Large intestine (tissue), 3 donors: Measurements from ENCODE around the gene C10orf90. TPM values are rescaled to one million over a fixed set of nuclear protein-coding genes. Genes with fewer than 3 reads are reported as not detected.

Experiments used
- DNase-seq, 2 donors: peaks; one replicate each; pipeline versions ENCODE4 v3.0.0 to v3.0.0-alpha.2; 2013
- H3K27ac ChIP-seq: one replicate; pipeline ENCODE4 v1.5.1; 2013; ENCODE audit warnings: low read length
- H3K27me3 ChIP-seq: 2 replicates; pipeline ENCODE4 v1.6.1; 2013; ENCODE audit warnings: low read length; ENCODE audit not compliant: control insufficient read depth, insufficient read depth
- H3K36me3 ChIP-seq: 2 replicates; pipeline ENCODE4 v1.6.1; 2013; ENCODE audit warnings: low read length; ENCODE audit not compliant: control insufficient read depth, insufficient read depth
- H3K4me1 ChIP-seq: one replicate; pipeline ENCODE4 v1.6.1; 2013; ENCODE audit warnings: low read length; ENCODE audit not compliant: control insufficient read depth, insufficient read depth
- H3K4me3 ChIP-seq: one replicate; pipeline ENCODE4 v1.5.1; 2013; ENCODE audit warnings: low read length
- H3K9me3 ChIP-seq: one replicate; pipeline ENCODE4 v1.6.1; 2013; ENCODE audit warnings: mild to moderate bottlenecking, low read depth, low read length, moderate library complexity; ENCODE audit not compliant: control insufficient read depth
- WGBS: methylation state at CpG from one replicate; pipeline ENCODE4 v1.1.5; 2013; ENCODE audit warnings: low lambda C conversion rate; ENCODE audit not compliant: insufficient coverage; 5-methylcytosine and 5-hydroxymethylcytosine counted together
- polyA plus RNA-seq: library from polyadenylated mRNA; unstranded; fragments of 120-200 nt; gene quantifications from one replicate; pipeline ENCODE4 v1.2.1, GENCODE V29; 2013

C10orf90 gene
- polyA plus RNA-seq, 1 donor, result not detected

DNA sequence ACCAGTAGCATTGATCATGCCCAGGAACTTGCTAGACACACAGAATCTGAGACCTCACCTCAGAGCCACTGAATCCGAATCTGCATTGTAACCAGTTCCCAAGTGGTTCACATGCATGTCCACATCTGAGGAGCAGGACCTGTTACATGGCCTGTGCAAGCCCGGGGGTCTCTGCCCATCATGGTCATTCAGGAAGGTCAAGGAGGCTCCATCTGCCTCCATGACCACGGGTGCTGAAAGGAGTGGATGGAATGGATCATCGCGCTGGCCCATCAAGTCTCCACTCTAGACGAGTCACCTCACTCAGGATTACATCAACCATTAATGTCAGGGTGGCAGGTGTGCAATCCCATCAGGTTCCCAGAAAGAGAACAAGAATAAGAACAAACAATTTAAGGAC, 196.5 kb downstream of the C10orf90 start:
- WGBS, result no CpG with 5 or more reads among the region's 6 CpGs
- no peaks in the 10 kb centered on the region for H3K4me1 ChIP-seq
- DNase-seq, result no peak
- H3K36me3 ChIP-seq, result no peaks in the 10 kb centered on the region
- no peak overlapping the region for H3K4me3 ChIP-seq
- no peaks in the 10 kb centered on the region for H3K27me3 ChIP-seq
- H3K27ac ChIP-seq, result no peak overlapping the region
- H3K9me3 ChIP-seq, result no peaks in the 10 kb centered on the region

DNA sequence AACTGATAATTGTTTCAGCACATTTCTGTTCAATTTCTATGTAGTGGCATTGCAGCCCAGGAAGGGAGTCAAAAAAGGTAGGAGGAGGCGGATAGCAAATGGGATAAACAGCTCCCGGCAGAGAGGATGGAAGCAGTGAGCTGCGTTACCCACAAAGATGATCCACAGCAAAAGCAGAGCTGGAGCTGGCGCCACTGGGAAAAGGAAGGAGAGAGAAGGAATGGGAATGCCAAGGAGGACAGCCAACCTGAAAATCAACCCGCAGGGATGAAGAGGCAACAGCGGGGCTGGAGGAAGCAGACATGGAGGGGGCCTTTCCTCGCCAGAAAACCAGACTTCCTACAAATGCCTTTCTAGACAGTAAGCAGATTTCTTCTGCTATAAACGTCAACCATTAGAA, 199.5 kb downstream of the C10orf90 start:
- Histone ChIP-seq H3K27ac (no peak overlapping the region), H3K4me3 (no peak overlapping the region), H3K9me3 (no peaks in the 10 kb centered on the region), H3K36me3 (no peaks in the 10 kb centered on the region), H3K4me1 (no peaks in the 10 kb centered on the region), H3K27me3 (no peaks in the 10 kb centered on the region)
- DNase-seq, result no peak
- WGBS, result 66% methylated on average over 3 of the region's 8 CpGs

DNA sequence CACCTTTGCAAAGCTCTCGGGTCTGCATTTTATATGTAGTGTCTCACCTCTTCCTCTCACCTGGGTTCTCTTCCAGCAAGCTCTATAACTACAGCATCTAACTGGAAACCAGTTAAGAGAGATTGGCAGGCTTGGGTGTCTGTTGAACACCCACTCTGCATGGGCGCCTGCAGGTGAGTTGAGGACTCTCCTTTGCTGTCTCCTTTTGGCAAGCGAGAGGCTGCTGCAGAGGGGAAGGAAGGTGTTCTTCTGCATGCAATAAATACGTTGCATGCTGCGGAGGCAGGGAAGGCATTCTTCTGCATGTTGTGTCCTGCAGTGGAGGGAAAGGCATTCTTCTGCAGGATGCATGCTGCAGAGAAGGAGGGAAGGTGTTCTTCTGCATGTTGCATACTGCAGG, 200.8 kb downstream of the C10orf90 start:
- no peak overlapping the region for H3K4me3 ChIP-seq
- DNase-seq, result no peak
- H3K4me1 ChIP-seq, result no peaks in the 10 kb centered on the region
- no peaks in the 10 kb centered on the region for H3K27me3 ChIP-seq
- H3K36me3 ChIP-seq, result no peaks in the 10 kb centered on the region
- H3K9me3 ChIP-seq, result no peaks in the 10 kb centered on the region
- 80% methylated on average over 1 of the region's 5 CpGs for WGBS
- H3K27ac ChIP-seq, result no peak overlapping the region

DNA sequence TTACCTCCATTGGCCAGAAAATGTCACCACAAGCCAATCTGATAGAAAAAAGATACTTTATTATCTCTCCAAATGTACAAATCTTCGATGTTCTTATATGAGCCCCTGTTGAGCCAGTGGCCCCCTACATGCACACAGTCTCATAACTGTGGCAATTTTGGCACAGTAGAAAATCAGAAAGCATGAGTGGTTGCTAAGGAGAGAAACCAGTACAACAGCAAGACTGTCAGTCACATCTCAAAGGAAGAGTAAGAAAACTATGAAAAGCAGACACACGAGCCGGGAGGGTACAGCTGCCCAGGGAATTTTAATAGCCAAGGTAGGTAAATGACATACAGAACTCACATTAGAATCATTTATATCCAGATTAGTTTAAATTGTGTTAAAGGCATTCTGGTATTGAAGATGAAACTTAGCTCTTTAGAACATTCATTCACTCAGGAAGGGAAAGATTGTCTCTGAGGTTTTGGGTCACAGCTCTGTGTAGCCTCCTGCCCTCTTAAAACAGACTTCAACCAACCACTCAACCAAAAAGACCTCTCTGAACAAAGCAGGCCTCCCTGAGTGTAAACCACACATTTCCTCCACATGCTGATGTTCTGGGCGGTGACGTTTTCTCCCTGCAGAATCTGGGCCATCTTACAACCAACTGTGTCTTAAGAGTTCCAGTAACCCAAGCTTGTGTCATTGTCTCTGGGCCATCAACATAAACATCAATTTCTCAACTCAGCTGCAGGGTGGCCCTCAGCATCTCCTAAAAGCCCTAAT, 201.4 kb downstream of the C10orf90 start:
- no CpG with 5 or more reads among the region's 5 CpGs for WGBS
- H3K36me3 ChIP-seq, result no peaks in the 10 kb centered on the region

DNA sequence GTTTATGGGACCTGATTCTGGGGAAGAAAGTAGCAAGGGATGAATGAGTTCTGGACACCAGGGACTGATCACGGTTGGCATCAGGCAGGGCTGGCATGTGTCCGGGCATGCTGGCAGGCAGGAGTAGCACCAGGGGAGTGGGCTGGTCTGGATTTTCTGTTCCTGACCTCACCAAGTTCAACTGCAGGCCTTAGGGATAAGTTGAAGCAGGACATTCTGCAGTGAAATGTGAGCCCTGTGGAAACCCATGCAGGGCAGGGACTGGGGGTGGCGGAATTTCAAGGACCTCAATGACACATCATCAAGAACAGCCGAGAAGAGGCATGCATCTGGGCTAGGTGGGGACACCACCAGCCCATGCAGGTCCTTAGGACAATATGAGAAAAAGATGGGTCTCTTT, 202.0 kb downstream of the C10orf90 start:
- H3K9me3 ChIP-seq, result no peaks in the 10 kb centered on the region
- no CpG with 5 or more reads among the region's 4 CpGs for WGBS
- DNase-seq, result no peak

More for the DNA sequence above, 201.4 kb downstream of the C10orf90 start:
- H3K4me3 ChIP-seq, result no peak overlapping the region
- H3K27ac ChIP-seq, result no peak overlapping the region
- H3K9me3 ChIP-seq, result no peaks in the 10 kb centered on the region
- no peaks in the 10 kb centered on the region for H3K27me3 ChIP-seq
- DNase-seq, result no peak
- no peaks in the 10 kb centered on the region for H3K4me1 ChIP-seq

DNA sequence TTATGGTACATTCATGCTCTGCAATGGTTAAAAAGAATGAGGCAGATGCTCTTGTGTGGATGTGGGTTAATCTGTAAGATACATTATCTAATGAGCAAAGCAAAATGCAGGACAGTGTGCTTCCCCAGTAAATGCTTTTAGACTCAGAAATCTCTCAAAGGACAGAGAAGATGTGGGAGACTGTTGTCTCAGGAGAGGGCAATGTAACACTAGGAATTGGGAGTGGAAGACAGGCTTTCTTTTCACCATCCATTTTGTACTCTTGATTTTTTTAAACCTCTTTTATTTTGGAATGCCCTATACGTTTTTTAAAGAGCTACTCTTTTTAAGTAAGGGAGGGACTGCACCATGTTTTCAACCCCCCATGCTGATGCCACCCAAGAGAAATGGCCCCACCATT, 204.7 kb downstream of the C10orf90 start:
- WGBS, result 71% methylated on average over 1 of the region's 1 CpG
- Histone ChIP-seq H3K27me3 (no peaks in the 10 kb centered on the region), H3K4me3 (no peak overlapping the region), H3K27ac (no peak overlapping the region), H3K36me3 (no peaks in the 10 kb centered on the region), H3K4me1 (no peaks in the 10 kb centered on the region), H3K9me3 (no peaks in the 10 kb centered on the region)
- DNase-seq, result no peak

More for the DNA sequence above, 202.0 kb downstream of the C10orf90 start:
- Histone ChIP-seq H3K27ac (no peak overlapping the region), H3K4me3 (no peak overlapping the region), H3K36me3 (no peaks in the 10 kb centered on the region), H3K4me1 (no peaks in the 10 kb centered on the region), H3K27me3 (no peaks in the 10 kb centered on the region)

DNA sequence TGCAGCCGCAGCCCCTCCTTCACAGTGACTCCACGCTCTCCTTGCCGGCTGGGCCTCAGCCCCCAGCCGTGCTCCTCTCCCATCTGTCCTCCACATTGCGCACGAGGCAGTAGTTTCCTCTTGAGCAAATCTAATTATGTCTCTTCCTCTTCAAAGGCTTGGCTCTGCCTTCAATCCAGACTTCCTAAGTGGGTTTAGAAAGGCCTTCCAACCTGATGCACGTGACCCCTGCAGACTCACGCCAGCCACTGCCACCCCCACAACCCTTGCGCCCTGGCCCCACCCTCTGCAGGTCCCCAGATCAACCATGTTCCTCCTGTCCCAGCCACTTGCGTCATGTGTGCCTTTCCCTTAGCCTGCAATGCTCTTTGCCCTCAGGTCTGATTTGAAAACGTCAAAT, 207.2 kb downstream of the C10orf90 start:
- Histone ChIP-seq H3K4me3 (no peak overlapping the region), H3K9me3 (no peaks in the 10 kb centered on the region), H3K36me3 (no peaks in the 10 kb centered on the region), H3K4me1 (no peaks in the 10 kb centered on the region), H3K27me3 (no peaks in the 10 kb centered on the region), H3K27ac (no peak overlapping the region)
- no CpG with 5 or more reads among the region's 11 CpGs for WGBS
- no peak for DNase-seq

DNA sequence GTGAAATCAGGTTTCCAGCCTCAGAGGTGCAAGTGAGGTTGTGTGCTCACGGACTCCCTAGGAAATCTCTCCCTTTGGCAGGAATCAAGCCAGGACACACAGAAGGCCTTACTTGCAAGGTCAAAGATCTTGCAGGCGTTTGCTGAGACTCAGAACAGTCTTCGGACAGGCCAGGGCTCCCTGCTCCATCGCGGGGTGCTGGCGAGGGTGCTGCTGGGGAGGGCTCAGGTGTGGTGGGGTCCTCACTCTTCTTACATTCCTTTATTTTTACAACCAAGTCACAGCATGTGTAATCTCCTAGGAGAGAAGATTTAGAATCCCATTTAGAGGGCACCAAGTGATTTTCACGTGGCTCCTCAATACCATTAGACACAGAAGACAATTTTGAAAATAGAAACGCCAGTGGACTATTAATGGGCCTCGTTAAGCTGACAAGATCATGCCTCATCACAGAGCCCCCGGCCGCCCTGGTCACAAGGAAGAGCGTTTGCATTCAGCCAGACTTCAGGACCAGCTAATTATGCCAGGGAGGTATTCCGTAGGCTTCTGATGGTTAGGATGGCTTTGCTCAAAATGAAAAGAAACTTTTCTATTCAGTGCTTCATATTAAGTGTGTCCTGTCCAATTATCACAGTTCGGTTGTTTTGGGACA, 209.1 kb downstream of the C10orf90 start:
- WGBS, result 90% methylated on average over 2 of the region's 14 CpGs
- no peaks in the 10 kb centered on the region for H3K9me3 ChIP-seq
- DNase-seq, result no peak
- no peak overlapping the region for H3K4me3 ChIP-seq
- no peaks in the 10 kb centered on the region for H3K27me3 ChIP-seq
- H3K4me1 ChIP-seq, result no peaks in the 10 kb centered on the region
- no peaks in the 10 kb centered on the region for H3K36me3 ChIP-seq
- H3K27ac ChIP-seq, result no peak overlapping the region

DNA sequence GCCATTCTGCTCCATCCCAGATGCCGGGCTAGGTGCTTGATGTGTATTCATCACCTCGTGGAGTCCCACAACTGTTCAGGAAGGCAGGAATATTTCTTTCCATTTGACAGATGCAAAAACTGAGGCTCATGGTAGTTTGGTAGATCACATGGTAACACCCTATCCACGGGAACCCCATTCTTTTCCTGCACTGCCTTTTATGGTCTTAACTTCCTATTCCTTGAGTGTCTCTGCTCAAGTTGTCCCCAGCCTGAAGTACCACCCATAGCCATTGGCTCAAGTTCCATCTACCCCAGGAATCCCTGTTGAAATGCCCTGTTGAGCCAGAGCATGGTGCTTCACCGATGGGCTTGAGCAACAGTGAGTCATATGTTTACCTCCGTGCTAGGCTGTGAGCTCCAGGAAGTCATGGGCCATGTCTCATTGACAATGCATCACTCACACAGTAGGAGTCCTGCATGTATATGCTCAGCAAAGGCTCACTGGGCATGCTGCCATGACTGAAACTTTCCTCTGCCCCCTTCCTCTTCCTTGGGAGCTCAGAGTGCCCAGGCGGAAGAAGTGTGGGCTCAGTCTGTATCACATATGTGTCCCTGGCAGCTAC, 210.5 kb downstream of the C10orf90 start:
- Histone ChIP-seq H3K9me3 (no peaks in the 10 kb centered on the region), H3K27me3 (no peaks in the 10 kb centered on the region), H3K36me3 (no peaks in the 10 kb centered on the region), H3K27ac (no peak overlapping the region), H3K4me3 (no peak overlapping the region), H3K4me1 (no peaks in the 10 kb centered on the region)
- DNase-seq, result no peak
- no CpG with 5 or more reads among the region's 6 CpGs for WGBS

DNA sequence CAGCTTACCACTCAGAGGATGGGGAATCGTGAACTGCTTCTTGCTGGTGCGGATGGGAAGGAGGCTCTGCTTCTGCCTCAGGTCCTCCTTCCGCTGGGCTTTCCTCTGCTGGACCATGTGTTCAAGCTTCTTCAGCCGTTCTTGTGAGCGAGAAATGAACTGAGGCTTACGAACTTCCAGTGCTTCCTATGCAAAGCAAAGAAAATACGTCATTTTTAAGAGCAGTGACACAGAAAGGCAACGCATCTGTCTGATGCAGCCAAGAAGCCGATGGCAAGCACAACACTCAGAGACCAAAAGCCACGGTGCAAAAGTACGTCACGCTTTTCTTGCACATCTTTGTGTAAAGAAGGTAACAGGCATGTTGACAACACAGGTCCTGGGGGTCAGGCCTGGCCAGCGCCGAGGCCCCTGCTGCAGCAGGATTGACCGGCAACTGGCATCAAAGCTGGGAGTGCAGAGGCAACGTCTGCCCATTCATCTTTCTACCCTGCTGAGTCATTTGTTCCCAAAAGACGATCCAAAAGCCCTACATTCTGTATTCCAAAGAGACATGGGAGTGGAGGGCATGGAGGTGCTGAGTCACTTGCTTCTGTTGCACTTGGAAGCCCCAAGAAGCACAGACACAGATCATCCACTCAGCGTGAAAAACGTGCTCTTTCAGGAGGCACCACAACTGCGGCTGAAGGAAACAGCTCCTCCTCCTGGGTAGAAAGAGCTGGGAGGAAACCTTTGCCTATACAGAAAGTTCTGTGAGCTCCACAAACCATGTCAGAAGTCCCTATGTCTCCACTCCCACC, 211.3 kb downstream of the C10orf90 start:
- Histone ChIP-seq H3K9me3 (no peaks in the 10 kb centered on the region), H3K4me3 (no peak overlapping the region), H3K36me3 (no peaks in the 10 kb centered on the region), H3K4me1 (no peaks in the 10 kb centered on the region), H3K27me3 (no peaks in the 10 kb centered on the region), H3K27ac (no peak overlapping the region)
- DNase-seq, result no peak
- 89% methylated on average over 7 of the region's 20 CpGs for WGBS
